ENCODE measurements around the gene APBA2.

APBA2 gene

DNA sequence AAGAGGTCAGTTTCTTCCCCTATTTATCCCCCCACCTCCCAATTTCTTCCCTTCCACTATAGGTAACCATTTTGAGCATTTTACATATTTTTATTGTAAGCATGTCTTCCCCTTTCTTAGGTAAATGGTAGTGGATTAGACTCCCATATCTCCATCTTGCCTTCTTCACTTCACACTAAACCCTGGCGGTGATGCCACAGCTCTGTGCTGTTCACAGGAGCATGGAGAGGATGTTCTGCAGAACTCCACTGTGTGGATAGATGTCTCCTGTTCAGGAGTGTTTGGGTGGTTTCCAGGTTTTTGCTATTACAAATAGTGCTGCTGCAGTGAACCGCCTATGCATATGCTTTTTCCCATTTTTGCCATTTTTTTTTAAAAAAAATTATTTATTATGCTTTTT lies 201.1 kb downstream of the APBA2 start:
- no peak for DNase-seq (ENCODE audit: low spot score)

DNA sequence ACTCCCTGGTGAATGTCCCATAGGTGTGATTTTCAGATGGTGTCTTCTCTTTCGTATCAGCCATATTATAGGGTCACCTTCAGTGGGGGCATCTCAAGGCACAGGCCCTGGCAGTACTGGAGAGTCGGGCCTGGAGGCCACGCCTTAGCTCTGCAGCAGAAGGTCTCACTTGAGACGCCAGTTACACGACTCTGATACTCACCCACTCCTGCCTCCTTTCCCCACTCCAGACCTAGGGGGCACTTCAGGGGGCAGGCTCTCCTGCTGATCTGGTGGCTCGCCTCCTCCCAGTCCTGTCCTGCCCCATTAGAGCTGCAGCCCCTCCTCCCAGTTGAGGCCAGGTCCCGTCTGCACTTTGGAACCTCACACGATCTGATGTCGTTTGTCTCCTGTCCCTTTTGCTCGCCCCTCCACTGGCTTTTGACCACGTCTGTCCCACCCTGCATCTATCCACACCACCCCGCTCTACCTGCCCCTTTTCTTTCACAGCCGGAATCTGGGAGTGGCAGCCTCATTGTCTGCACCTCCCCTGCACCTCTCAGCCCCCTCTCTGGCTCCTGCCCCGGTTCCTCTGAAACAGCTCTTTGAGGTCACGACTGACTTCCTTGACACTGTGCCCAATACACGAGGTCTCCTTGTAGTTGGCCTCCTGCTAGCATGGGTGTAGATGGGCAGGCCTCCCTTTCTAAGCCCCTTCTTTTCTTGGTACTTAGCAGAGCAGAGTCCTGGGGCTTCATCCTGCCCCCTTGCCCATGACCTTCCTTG lies 201.9 kb downstream of the APBA2 start:
- no peak for DNase-seq (ENCODE audit: low spot score)

DNA sequence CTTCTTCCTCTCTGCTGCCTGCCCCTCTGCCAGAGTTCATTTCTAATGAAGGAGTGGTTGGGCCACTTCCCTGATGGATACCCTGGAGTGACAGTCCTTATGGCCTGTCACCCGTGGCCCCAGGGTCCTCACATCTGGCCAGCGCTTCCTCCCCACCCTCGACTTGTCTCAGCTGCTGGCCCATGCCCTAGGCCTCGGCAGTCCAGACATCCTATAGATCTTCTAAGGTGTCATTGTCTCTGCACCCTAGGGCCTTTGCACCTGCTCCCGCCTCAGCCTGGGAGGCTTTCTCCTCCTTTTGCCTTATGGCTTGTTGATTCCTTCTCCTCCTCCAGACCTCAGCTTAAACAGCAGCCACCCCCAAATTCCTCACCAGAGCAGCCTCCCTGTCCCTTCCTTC lies 202.9 kb downstream of the APBA2 start:
- DNase-seq (ENCODE audit: low spot score), result no peak

DNA sequence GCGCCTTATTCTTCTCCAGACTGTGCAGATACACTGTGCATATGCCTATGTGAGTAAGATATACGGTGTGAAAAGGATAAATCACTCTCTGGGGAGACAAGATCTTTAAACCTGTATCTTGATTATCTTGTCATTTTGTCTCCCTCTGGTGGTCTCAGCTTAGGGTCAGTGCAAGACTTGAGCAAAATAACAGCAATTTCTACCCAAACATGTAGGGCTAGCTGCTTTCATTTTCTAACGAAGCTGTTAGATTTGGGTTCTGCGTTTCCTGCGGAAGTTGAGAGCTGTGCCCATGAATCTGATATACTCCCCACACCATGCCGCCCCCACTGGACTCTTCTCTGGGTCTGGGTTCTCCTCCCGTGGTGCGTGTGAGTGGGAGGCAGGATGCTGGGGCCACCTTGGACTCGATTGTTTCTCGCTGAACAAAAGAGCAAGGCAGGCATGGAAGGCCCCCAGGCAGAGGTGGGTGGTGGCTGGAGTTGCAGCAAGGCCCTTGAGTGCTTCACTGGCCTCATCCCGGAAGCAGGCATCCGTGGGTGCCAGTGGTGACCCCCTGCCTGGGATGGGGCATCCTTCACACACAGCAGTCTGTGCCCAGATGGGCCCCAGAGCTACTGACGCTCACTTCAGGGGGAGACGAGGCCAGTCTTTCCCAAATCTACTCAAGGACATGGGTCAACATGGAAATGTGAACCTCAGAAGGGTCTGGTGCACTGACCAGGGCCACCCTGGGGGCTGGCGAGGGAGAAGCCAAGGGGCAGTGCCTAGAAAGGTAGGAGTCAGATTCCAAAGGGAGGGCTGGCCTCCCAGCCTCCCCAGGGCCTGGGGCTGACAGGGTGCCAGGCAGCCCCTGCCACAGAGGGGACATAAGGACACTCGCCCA lies 204.2 kb downstream of the APBA2 start:
- no peak for DNase-seq (ENCODE audit: low spot score)

DNA sequence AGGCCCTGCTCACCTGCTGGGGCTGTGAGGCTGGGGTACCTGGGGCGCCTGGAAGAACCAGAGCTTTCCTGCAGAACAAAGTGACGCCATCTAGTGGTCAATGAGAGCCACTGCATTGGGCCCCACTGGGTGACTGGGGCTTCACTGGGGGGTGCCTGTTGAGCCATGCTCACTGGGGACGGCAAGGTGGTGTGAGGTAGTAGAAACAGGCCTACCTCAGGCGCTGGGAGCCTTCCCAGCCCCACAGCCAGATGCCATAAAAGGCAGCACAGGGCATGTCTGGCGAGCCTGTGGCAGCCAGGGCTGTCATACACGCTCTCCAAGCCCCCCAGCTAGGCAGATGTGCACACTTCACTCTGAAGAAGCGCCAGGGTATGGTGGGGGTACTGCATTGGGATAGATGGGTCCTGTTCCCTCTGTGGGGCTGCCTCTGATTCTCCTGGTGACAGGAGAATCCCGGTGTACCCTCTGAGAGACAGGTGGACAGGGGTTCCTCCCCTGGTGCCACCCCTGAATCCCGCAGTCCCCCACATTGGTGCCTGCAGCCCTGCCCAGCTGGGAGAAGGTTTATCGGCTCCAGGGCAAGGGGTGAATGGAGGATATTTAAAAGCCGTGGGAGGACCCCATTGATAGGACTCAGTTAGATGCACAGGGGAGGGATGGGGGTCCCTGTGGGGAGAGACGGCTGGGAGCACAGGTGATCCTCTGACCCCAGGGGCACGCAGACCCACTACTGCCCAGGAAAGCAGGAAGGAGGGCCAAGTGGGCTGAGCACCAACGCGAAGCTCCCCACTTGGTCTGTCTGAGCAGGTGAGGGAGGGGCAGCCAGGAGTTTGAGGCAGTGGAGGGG lies 205.1 kb downstream of the APBA2 start:
- peak; percentile 47 for DNase-seq (ENCODE audit: low spot score)

DNA sequence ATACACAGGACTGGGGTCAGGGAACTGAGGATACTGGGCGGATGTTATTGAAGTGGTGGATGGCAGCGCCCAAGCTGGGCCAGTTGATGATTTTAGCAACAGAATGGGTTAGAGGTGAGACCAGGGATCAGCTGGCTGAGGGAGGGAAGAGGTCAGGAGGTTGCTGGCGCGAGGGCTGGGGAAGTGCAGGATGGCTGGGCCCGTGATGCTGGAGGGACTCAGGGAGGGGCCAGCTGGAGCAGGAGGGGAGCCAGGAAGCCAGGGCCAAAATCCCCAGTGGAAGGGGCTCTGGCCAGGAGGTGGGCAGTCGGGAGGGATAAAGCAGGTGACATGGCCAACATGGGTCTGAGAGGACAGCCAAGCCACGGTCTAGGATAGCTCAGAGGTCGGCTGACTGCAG lies 205.9 kb downstream of the APBA2 start:
- DNase-seq (ENCODE audit: low spot score), result no peak

DNA sequence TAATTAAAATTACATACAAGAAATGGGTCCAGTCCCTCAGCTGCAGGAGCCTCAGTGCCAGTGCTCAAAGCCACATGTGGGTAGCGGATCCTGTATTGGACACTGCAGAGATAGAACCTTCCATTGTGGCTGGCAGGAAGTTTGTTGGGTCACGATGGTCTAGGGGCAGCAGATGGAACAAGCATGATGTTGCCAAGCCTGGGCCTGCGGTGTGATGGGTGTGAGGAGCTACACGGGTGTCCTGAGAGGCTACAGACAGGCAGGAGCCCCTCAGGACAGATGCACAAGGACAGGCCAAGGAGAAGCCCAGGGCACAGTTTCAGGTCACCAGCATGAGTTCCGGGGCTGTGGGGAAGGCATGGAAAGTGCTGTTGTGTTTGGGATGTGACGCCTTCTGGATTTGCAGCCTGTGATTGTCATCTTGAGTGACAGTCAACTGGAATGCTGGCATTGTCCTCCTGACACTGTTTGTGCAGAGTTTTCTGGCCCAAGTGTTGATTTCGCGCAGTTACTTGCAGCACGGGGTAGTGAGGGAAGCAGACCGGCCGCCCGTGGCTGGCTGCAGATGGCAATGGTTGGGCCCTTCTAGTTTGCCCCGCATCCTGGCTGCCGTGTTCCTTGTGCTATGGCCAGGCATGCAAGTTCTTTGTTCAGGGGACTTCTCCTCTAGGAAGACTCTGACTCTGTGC lies 206.7 kb downstream of the APBA2 start:
- DNase-seq (ENCODE audit: low spot score), result no peak

DNA sequence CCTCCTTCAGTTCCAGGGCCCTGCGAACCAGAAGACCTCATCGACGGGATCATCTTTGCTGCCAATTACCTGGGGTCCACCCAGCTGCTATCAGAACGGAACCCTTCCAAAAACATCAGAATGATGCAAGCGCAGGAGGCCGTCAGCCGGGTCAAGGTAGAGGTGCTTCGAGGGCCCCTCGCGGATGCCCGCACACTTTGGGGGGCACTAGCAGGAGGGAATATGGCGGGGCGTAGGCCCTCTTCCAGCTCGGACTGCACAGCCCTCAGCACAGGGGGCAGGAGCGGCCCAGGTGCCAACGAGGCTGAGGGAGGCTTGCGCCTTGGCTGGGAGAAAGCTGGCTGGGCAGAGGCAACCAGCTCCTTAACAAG lies 207.3 kb downstream of the APBA2 start:
- no peak for DNase-seq (ENCODE audit: low spot score)

DNA sequence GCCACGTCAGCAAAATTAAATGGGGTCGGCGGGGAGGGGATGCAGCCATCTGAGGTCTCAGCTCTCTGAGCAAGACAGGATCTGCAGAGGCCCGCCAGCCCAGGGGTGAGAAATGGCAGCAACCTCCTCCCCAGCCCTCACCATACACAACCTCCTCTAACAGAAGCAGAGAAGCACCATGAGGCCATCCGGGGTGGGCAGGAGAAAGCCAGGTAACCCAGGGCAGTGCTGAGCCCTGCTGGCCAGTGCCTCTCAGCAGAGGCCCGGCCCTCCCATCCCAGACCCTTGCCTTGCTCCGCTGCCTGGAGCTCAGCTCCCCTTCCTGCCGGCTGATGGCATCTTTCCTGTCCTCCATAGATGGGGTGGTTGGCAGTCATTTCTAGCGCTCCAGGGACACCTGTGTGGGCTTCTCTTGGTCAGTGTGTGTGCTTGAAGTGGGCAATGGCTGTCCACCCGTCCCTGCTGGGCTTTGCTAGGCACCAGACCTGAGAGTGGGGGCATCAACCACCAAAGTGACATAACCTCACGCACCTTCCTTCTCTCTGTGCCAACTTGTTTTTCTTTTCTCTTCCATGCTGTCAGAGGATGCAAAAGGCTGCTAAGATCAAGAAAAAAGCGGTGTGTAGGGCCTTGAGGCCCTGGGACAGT lies 208.0 kb downstream of the APBA2 start:
- no peak for DNase-seq (ENCODE audit: low spot score)

DNA sequence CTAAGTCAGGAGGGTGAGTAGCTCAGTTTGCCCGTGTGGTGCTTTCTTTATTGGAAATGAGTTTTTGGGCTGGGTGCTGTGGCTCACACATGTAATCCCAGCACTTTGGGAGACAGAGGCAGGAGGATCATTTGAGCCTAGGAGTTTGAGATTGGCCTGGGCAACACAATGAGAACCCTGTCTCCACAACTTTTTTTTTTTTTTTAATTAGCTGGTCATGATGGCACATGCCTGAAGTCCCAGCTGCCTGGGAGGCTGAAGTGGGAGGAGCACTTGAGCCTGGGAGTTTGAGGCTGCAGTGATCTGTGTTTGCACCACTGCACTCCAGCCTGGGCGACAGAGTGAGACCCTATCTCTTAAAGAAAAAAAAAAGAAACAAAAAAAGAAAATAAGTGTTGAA lies 208.9 kb downstream of the APBA2 start:
- DNase-seq (ENCODE audit: low spot score), result no peak

DNA sequence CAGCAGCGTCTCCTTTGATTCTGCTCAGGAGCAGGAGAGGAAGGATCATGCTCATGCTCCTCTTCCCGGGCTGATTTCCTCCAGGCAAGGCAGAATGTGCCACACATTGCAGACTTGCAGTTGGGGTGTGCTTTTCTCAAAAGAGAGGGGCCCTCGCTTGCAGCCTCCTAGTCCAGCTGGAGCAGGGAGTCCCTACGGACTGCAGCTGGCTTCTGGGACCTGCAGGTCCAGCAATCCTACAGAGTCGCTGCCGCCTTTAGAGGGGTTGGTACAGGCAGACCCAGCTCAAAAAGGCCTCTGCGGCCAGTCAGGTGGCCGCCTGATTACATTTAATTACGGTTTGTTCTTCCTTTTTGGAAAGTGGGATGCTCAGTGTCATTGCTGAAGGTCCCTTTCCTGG lies 210.0 kb downstream of the APBA2 start:
- no peak for DNase-seq (ENCODE audit: low spot score)

DNA sequence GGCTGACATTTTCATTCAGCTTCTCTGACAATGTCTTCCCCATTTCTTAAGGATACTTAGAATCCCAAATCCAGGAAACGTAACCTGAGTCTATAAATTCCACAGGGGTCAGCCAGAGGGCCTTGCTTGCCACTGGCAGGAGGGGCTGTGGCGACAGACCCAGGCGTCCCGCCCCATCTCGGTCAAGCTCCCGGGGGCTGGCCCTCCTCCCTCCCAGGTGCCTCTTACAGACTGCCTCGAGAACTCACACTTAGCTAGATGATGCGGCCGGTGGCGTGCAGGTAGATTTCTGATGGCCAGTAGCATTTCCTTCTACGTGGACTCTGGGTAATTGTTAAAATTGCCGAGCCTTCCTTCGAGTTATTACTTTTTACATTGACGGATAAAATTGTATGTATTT lies 211.4 kb downstream of the APBA2 start:
- DNase-seq (ENCODE audit: low spot score), result no peak

DNA sequence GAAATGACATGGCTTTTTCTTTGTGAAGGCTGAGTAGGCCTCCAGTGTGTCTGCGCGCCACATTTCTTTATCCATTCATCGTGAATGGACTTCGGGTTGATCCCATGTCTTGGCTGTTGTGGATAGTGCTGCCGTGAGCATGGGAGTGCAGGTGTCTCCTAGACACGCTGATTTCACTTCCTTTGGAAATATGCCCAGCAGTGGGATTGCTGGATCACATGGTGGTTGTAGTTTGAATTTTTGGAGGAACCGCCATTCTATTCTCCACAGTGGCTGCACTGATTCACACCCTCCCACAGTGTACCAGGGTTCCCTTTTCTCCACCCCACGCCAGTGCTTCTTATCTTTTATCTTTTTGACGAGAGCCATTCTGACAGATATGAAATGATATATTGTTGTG lies 212.2 kb downstream of the APBA2 start:
- no peak for DNase-seq (ENCODE audit: low spot score)

DNA sequence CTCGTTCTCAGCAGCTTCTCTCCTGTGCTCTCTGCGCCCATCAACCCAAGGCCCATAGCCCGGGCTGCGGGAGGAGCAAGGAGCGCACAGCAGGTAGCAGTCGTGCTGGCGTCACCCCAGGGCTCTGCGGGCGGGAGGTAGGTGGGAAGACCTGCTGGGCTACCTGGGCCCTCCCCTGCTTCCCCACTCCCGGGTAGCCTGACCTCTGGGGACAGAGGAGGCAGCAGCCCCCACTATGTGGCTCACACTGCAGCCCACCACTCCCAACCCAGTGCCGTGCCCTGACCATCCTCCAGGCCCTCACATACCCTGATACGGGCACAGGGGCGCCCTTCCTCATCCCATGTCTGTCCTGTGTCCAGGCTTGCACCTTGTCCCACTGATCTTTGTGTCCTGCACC lies 212.9 kb downstream of the APBA2 start:
- DNase-seq (ENCODE audit: low spot score), result no peak

DNA sequence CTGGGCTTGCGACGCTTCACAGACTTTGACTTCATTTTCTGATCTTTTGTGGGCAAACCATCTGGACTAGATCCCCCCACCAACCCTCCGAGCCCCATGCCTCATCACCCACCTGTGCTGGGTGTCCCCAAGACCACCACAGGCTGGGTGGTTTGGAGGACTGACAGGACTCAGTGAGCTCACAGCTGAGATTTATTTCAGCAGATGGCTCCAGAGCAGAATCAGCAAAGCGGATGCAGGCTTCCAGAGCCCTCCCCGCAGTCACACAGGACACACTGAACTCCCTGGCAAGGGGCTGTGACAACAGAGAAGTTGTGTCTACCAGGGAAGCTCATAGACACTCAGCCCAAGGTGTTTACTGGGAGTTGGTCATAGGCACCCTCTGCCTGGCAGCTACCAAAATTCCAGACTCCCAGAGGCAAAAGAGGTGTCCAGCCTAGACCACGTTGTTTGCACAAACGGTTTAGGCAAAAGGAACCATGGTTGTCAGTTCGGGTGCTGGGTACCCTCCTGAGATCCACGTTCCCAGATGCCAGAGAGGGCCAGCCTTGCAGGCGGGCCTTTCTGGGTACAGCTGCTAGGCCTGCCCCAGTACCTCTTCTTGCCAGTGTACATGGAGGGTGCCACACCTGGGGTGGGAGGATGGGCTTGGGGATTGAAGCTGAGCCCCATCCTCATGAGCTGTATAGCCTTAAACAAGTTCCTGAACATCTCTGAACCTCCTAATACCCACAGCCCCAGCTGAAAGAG lies 213.5 kb downstream of the APBA2 start:
- no peak for DNase-seq (ENCODE audit: low spot score)

DNA sequence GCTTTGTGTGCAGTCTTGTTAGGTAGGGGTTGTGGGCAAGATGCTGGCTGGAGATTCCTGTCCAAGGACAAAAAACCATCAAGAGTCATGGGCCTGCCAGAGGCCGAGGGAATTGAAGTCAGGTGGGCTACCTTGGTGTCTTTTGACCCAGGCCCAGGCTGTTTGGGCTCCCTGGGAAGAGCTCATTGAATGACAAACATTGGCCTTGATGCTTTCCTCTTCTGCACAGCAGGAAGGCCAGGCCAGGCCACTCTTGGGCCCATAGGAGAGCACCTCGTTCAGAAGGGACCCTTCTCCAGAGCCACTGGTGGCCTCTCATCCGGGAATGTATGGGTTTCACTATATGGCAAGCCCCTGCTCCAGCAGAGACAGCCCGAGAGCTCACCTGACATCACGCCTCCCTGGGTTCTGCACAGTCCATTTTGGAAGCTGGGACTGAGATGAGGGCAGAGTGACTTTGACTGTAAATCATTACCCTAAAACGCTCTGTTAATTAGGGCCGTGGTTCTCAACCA lies 214.8 kb downstream of the APBA2 start:
- DNase-seq (ENCODE audit: low spot score), result no peak

DNA sequence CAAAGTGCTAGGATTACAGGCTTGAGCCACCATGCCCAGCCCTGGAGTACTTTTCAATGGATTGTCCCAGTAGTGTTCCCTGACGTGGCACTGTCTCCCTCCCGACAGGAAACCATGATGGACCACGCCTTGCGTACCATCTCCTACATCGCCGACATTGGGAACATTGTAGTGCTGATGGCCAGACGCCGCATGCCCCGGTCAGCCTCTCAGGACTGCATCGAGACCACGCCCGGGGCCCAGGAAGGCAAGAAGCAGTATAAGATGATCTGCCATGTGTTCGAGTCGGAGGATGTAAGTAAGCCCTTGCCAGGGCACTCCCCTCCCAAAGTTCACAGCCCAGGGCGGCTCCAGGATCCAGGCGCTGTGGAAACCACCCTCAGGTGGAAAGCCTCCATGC lies 215.7 kb downstream of the APBA2 start:
- DNase-seq (ENCODE audit: low spot score), result no peak

DNA sequence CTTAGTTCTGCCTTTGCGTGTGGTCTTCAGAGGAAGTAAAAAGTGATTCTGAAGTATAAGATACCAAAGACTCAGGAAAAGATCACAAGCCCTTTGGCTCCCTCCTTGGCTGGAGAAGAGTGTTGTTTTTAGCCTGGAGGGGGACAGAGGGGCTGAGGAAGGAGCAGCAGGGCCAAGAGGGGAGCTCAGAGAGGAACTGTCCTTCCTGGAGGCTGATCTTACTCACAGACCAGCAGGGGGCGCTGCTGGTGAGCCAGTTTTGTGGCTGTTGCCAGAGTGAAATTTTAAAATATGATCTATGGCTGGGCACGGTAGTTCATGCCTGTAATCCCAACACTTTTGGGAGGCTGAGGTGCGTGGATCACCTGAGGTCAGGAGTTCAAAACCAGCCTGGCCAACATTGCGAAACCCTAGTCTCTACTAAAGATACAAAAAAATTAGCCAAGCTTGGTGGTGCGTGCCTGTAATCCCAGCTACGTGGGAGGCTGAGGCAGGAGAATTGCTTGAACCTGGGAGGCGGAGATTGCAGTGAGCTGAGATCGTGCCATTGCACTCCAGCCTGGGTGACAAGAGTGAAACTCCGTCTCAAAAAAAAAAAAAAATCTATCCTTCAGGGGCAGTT lies 216.5 kb downstream of the APBA2 start:
- peak; percentile 73 for DNase-seq (ENCODE audit: low spot score)

DNA sequence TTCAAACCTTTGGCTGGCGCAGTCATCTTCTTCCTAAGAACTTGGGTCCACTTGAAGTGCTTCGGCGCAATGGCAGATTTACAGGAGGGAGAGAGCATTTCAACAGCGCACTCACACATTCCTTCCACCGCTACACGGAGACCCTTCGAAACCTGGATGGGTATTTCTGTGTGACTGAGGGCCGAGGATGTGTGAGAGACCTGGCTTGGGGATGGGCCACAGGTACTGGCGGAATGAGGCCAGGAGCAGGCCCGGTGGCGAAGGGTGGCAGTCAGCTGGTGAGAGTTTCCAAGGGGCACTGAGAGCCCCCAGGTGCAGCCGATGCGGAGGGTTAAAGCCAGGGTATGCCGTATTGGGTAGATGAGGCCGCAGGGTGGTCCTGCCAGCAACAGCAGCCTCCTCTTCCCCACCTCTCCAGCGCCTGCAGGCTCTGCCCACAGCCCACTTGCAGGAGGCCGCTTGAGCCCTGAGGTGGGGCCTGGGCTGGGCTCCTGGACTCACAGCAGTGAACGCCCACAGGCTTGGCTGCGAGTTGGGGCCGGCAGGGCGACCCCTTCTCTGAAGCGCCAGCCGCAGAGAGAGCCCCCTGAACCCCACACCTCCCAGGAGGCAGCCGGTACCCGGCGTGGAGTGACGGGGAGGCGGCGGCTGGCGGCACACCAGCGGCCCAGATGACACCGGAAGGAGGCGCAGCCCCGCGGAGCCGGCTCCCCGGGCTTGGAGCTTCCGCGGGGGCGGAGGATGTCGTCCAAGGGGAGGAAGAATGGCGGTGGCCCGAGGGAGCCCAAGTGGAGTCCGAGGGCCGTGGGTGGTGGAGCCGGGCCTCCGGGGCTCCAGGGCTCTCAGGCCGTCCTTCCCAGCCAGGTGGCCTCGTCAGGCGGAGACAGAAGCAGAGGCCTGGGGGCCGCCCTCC lies 217.4 kb downstream of the APBA2 start:
- peak; percentile 70 for DNase-seq (ENCODE audit: low spot score)

Measured in AG08396 (cell line).